GM10266 (cell line): ENCODE results near the gene PIGM.

Source experiments
- DNase-seq: peaks from one replicate; pipeline ENCODE4 v3.0.0; 2012; ENCODE audit errors: extremely low spot score
- TF ChIP-seq, protein P1 (sequence below): IDR thresholded peaks from 2 replicates; pipeline ENCODE4 v1.5.1; 2012; ENCODE audit warnings: mild to moderate bottlenecking, low read depth; ENCODE audit not compliant: control insufficient read depth, insufficient read depth; ENCODE audit errors: missing control alignments

The PIGM gene

DNA sequence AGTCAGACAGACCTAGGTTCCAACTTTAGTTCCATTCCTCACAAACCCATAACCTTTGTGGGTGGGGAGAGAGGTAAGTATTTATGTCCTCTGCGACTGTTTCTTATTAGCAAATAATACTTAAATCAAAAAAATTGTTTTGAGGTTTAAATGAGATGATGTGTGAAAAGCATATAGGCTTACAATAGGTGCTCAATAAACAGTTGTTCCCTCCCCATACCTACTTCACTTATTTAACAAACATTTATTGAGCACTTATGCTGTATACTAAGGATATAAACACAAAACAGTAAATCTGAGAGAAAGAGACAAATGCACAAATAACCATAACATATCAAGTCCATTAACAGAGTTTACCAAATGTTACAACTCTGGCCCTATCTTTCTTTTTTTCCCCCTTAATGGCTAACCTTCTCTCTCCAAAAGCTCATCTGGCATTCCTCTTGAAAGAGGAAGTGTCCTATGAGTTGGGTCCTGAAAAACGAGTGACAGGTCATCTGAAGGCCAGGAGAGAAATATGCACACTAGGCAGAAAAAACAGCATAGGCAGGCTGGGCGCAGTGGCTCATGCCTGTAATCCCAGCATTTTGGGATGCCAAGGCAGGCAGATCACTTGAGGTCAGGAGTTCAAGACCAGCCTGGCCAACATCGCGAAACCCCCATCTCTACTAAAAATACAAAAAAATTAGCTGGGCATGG lies 10.3 kb downstream of the PIGM start:
- TF ChIP-seq, protein P1, sequence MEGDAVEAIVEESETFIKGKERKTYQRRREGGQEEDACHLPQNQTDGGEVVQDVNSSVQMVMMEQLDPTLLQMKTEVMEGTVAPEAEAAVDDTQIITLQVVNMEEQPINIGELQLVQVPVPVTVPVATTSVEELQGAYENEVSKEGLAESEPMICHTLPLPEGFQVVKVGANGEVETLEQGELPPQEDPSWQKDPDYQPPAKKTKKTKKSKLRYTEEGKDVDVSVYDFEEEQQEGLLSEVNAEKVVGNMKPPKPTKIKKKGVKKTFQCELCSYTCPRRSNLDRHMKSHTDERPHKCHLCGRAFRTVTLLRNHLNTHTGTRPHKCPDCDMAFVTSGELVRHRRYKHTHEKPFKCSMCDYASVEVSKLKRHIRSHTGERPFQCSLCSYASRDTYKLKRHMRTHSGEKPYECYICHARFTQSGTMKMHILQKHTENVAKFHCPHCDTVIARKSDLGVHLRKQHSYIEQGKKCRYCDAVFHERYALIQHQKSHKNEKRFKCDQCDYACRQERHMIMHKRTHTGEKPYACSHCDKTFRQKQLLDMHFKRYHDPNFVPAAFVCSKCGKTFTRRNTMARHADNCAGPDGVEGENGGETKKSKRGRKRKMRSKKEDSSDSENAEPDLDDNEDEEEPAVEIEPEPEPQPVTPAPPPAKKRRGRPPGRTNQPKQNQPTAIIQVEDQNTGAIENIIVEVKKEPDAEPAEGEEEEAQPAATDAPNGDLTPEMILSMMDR = no peak
- DNase-seq = no peak

DNA sequence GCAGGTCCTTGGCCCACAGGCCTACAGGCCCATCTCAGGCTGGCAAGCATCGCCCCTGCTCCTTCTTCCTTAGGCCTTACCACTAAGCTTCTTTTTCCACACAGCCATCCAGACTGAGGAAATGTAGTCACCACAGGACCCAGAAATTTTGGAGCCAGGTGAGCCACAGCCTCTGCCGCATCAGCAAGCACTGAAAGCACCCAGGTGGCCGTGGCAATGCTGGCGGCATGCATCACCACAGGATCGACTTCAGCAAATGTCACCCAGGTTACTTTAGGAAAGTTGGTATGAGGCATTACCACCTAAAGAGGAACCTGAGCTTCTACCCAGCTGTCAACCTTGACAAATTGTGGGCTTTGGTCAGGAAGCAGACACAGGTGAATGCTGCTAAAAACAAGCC lies 11.6 kb downstream of the PIGM start:
- TF ChIP-seq, protein P1 = no peak
- DNase-seq = no peak

DNA sequence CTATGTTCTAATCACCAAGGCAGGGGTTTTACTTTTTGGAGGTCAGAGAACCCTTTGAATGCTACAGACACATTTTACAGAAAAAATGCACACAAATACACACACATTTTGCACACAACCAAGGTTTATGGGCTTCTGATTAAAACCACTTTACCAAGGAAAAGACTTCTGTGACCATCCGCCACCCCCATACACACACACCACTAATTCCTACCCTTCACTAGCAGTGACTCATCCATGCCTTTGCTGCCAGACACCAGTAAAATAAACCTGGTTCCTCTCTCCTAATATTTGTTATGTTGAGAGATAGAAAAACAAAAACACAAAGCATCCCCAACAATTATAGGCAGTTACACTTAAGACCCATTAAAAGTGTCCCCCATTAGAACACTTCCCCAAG lies 12.9 kb downstream of the PIGM start:
- DNase-seq = no peak
- TF ChIP-seq, protein P1 = no peak

DNA sequence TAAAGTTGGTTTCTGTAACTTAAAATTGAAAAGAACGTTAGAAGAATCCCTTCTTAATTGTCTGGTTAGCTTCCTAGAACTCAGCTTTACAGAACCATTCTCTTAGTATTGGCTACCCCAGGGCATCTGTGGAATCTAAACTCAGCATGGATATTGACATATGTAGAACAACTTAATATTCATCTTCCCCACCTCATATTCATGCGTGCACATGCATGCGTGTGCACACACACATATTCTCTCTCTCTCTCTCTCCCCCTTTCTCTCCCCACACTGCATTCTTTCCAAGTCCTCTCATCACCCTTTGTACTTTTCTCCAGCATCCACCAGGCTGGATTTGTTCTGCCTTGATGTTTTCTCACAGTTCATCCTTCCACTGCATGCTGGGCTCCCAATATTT lies 13.4 kb downstream of the PIGM start:
- TF ChIP-seq, protein P1 = no peak

DNA sequence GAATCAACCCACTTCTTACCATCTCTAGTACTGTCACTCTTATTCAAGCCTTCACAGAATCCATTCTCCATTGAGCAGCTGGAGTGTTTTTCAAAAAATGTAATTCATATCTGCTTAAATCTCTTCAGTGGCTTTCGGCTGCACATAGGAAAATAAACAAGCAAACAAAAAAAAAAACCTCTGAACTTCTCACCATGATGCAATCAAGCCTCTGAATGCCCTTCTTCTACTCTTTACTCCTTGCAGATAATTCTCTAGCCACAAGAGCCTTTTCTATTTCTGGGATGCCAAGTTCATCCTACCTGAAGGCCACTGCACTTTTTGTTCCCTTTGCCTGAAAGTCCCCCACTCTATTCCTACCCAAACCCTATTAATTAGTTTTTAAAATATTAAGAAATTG lies 14.2 kb downstream of the PIGM start:
- no peak for DNase-seq
- TF ChIP-seq, protein P1 = no peak

More for the DNA sequence above, 13.4 kb downstream of the PIGM start:
- DNase-seq = no peak

DNA sequence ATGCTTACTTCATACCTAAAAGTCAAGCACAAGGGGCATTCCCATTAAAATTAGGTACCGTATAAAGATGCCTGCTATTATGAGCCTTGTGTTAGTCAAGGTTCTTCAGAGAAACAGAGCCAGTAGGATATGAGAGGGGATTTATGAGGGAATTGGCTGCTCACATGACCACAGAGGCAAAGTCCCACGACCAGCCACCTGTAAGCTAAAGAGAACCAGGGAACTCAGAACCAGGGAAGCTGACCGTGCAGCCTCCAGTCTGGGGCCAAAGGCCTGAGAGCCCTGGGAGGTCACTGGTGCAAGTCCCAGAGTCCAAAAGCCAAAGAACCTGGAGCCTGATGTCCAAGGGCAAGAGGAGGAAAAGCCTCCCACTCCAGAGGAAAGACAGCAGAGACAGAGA lies 20.0 kb downstream of the PIGM start:
- no peak for DNase-seq
- TF ChIP-seq, protein P1 = no peak

DNA sequence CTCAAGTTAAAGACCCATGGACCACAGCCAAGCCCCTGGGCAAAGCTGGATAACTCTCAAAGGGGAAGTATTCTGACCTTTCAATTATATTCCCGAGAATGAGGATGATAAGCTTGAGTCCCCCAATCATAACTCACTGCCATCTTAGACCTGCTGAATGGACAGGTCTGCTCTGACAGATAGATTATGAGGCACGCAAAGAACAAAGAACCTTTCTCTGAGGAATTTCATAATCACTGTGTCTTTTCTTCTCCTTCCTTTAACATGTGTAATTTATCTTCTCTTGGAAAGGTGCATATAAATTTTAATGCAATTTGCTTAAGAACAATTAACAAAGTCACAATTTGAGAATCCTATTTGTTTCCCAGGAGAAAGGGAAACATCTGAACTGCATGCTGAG lies 22.0 kb downstream of the PIGM start:
- TF ChIP-seq, protein P1 = no peak
- no peak for DNase-seq
